Islet precursor cell (in vitro differentiated cells): ENCODE data around the gene RIPK1.
"Not testable (repeated sequence)": the region's sequence is repeated elsewhere in the genome, so short reads cannot be mapped to it uniquely, and the experiment has no call there.

ENCODE experiments used
- DNase-seq: peaks from one replicate; pipeline ENCODE4 v3.0.0-alpha.2; 2018

The RIPK1 gene

DNA sequence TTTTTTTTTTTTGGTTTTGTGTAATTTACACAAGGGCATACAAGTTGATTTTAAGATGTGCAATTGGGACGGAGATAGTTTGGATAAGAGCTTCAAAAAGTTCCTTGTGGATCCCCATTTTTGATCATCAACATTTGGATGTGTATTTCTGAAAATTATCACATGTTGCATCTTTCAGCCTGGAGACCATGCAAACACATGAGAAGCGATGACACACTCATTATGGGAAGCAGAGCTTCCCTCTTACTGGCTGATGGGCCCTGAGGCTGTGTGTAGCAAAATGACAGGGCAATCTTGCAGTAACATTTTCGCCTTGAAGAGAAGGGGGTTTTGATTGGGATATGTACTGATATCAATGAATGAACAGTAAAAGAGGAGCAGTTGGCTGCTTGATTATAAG is 22.0 kb upstream of the RIPK1 start:
- no peak for DNase-seq

DNA sequence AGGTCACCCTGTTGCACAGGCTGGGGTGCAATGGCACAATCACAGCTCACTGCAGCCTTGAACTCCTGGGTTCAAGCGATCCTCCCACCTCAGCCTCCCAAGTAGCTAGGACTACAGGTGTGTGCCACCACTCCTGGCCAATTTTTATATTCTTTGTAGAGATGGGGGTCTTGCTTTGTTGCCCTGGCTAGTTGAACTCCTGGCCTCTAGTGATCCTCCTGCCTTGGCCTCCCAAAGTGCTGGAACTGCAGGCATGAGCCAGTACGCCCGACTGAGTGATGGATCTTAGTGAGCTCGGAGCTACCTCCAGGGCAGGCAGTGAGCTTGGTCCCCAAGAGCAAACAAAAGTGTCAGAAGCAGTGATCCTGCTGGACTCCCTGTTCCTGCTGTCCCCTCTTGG is 20.3 kb upstream of the RIPK1 start:
- DNase-seq, result not testable (repeated sequence)

DNA sequence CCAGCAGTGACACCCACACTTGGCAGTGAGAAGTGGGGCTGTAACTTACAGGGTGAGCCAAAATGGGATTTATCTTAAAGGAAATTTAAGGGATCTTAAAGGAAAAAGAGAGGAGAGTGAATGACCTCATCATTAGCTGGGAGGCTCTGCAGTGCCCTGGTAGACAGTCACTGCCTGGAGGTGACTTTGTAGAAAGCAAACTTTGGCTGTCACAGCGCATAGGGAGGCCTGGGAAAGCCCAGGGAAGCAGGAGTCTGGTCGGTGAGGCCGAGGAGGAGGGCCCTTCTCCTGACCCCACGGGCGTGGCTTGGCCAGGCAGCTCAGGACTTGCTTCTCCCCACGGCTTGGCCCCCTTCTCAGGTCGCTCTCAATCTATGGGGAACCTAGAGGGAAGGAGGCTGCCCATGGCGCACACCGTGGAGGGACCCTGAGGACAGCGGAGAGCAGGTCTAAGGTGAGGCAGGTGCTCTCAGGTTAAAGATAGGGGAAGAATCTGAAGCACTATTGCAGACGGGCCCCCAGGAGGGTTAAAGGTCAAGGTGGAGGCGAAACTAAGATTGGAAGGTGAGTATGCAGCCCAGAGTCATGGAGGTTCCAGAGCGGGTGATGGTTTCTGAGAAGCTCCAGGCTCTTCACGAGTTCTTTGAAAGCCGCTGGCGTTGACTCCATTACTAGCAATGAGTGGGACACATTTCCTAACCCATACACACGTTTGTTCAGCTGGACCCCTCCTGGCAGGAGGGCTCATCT is 15.6 kb upstream of the RIPK1 start:
- DNase-seq, result no peak

DNA sequence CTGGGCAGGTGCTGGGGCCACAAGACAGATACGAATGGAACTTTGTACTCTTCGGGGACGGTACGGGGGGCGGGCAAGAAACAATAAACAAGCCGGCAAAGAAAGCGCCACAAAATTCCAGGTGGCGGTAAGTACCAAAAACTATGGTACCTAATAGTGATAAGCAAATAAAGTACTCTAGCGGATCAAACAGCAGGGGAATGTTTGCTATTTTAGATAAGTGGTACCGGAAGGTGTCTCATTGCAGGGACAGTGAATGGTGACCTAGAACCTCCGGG is 15.1 kb upstream of the RIPK1 start:
- no peak for DNase-seq

DNA sequence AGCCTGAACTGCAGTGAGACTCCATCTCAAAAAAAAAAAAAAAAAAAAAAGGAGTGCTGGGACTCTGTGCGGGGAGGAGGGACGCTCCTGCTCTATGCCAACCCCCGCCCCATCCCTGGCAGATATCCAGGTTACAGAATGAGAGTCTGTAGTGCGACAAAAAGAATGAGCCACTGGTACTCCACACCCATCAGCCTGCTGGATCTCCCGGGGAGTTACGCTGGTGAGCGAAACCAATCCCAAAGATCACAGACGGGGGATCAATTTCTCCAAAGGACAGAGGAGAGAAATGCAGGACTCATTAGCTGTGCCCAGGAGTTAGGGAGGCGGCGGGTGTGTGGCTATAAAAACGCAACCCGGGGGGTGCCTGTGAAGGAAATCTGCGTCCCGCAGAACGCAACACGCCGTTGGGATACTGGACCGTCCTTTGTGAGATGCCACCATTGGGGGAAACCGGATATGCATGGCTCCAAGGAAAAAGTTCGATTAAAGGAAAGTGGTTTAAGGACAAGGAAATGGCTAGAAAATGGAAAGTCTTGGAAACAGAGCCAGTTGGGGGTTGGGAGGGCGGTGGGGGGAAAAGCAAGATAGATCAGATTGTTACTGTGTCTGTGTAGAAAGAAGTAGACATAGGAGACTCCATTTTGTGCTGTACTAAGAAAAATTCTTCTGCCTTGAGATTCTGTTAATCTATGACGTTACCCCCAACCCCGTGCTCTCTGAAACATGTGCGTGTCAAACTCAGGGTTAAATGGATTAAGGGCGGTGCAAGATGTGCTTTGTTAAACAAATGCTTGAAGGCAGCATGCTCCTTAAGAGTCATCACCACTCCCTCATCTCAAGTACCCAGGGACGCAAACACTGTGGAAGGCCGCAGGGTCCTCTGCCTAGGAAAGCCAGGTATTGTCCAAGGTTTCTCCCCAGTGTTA is 13.8 kb upstream of the RIPK1 start:
- DNase-seq, result not testable (repeated sequence)

DNA sequence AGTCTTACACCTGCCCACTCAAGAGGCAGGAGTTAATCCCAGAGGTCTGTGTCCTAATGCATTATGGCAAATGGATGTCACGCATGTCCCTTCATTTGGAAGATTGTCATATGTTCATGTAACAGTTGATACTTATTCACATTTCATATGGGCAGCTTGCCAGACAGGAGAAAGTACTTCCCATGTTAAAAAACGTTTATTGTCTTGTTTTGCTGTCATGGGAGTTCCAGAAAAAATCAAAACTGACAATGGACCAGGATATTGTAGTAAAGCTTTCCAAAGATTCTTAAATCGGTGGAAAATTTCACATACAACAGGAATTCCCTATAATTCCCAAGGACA is 13.2 kb upstream of the RIPK1 start:
- not testable (repeated sequence) for DNase-seq

DNA sequence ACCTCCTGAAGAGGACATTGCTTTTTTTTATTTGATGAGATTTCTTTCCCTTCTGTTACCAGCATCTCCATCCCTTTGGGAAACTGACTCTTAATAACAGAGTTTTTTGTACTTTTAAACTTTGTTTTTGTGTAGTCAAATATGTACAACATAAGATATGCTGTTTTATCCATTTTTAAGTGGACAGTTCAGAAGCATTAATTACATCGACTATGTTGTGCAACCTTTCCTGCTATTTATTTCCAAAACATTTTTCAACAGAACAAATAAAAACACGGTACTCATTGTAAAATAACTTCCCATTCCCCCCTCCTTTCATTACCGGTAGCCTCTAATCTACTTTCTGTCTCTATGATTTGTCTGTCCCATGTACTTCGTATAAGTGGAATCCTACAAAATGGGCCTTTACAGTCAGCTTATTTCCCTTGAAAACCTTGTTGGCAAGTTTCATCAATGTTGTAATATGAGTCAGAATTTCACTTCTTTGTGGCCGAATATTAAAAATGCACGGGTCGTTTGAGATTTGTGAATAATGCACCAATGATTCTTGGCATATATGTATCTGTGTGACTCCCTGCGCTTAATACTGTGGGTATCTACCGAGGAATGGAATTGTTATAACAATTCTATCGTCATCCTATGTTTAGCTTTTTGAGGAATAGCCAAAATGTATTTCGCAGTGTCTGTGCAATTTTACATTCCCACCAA is 11.1 kb upstream of the RIPK1 start:
- no peak for DNase-seq

DNA sequence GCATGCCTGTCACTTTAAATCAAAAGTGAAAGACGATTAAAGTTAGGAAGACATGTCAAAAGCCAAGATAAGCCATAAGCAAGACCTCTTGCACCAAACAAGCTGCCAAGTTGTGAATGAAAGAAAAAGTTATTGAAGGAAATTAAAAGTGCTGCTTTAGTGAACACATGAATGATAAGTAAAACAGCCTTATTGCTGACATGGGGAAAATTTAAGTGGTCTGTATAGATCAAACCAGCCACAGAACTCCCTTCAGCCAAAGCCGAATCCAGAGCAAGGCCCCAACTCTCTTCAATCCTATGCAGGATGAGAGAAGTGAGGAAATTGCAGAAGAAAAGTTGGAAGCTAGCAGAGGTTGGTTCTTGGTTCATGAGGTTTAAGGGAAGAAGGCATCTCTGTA is 9.3 kb upstream of the RIPK1 start:
- no peak for DNase-seq

DNA sequence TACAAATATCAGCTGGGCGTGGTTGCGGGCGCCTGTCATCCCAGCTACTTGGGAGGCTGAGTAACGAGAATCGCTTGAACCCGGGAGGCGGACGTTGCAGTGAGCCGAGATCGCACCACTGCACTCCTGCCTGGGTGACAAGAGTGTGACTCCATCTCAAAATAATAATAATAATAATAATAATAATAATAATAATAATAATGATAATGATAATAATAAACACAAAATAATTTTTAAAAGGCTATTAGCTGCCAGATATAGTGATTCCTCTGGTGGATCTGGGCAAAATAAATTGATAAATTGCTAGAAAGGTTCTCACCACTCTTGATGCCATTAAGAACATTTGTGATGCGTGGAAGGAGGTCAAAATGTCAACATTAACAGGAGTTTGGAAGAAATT is 8.2 kb upstream of the RIPK1 start:
- DNase-seq, result not testable (repeated sequence)

DNA sequence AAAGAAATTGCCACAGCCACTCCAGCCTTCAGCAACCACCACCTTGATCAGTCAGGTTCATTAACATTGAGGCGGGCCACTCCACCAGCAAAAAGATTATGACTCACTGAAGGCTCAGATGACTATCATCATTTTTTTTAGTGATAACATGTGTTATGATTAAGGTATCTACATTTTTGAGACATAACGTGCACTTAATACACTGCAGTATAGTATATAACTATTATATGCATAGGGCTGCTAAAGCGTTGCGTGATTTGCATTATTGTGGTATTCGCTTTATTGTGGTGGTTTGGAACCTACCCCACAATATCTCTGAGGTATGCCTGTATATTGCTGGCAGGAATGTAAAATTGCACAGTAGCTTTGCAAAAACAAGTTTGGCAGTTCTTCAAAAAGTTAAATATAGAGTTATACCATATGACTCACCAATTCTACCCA is 6.8 kb upstream of the RIPK1 start:
- DNase-seq, result no peak

DNA sequence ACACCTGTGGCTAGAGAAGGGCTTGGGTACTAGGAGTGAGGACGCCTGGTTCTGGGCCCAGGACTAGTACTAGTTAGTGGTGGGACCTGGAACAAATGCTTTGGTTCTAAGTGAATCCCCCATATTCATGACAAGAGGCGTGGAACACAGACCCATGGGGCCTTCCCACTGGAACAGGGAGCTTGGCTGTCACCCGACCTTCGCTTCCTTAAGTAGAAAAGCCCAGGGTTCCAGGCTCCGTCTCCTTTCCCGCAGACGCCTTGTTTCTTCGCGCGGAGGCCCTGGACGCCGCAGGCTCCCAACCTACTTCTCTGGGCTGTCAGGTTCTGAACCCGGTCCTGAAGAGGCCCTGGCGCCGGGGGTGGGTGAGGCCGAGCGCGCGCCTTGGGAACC is 5.0 kb upstream of the RIPK1 start:
- not testable (repeated sequence) for DNase-seq

DNA sequence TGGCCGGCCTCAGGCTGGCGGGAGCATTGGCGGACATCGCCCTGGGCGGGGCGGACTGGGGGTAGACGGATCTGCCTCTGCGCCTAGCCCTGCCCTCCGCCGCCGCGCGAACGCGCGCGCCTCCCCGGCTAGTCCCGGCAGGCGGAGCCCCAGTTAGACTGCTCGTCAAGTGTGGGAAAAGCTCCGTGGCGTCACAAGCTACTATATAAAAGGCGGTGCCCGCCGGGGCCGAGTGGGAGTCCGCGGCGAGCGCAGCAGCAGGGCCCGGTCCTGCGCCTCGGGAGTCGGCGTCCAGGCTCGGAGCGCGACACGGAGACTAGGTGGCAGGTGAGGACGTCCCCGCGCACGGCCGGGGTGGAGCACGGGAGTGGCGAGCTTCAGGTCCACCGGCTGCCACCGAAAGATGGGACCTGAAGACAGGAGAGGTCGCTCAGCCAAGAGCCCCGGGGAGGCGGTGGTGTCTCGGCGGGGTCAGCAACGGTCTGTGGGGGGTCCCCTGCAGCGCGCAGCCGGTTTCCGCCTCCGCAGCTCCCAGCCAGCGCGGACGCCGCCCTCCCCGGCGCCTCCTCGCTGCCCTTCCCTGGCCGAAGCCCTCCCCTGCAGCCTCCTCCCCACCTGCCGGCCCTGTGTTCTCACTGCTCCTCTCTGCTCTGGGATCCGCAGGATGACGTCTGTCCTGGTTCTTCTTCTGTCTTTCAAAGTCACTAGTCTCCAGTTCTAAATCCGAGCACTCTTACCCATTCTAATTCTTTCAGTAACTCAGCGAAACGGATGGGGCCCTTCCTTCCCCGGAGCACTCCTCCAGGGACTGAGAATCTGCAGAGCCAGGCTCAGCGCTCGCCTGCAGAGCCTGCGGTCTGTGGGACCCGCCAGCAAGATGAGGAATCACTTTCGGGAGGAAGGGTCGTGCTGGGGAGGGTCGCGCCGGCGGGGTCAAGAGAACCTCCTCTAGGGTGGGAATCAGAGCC is 4.3 kb upstream of the RIPK1 start:
- DNase-seq, result peak; percentile 94

DNA sequence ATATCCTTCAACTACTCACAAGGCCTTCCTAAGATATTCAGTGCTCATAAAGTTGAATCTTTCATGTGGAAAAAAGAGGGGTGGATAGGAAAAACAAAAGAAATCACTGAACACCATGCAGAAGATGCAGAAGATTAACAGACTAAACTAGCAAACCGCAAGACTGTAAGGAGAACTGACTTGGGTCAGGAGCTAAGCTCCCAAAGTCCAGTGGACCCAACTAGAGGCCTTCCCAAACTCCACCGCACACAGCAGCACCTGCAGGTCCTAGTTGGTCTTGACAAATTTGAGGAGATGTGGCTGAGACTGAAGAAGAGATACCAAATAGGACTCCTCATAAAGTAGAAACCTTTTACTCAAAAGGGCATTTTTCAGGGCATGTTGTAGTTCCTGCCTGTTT is 3.3 kb downstream of the RIPK1 start:
- DNase-seq, result no peak

DNA sequence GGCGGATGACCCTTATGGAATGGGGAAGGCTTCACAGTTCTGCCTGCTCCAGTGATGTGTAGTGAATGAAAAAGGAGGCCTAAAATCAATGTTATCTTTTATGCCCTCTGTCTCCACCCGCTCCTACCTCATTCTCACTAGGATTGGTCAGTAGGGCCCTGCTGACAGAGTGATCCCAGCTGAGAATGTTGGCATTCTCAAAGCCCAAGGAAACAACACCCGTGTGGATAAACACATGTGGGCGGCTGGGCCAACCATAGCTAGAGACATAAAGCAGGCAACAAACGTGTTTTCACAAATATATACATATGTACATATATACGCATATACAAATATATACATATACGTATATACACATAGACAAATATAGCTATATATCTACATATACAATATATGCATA is 4.5 kb downstream of the RIPK1 start:
- DNase-seq, result no peak

DNA sequence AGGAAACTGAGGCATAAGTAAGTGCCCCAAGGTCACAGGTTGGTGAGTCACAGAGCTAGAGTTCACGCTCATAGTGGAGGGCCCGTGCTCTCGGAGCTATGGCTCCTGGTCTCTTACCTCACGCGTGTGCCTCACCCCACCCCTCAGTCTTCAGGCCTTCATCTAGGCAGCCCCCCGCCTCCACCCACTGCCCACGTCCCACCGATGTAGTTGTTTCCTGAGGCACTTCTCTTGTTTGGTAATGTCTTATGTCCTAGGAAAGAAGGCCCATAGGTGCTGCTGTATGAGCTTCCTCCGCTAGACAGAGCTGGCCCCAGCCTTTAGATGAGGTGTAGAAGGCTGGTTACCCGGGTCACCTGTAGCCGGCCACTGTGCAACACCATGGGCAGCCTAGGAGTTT is 5.1 kb downstream of the RIPK1 start:
- no peak for DNase-seq

DNA sequence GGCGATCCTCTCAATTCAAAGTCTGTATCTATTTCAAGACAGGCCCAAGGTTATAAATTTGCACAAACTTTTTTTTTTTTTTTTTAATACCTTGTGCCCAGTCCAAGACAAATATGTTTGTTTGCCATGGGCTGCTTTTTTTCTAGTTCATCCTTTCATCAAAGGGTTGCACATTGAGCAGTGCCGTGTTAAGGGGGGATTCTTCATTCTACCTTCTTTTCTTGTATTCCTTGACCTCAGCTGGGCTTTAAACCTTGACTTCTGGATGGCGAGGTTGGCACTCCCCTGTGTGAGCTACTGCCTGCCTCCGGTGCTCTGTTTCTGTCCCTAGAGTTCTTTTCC is 7.4 kb downstream of the RIPK1 start:
- DNase-seq, result no peak

DNA sequence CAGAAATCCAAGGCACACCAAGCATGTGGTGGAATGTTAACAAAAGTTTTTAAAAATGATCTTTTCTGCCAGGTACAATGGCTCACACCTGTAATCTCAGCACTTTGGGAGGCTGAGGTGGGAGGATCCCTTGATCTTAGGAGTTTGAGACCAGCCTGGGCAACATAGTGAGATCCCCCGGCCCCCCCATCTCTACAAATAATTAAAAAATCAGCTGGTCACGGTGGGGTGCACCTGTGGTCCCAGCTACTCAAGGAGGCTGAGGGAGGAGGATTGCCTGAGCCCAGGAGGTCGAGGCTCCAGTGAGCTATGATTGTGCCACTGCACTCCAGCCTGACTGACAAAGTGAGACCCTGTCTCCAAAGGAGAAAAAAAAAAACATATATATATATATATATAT is 8.0 kb downstream of the RIPK1 start:
- no peak for DNase-seq

DNA sequence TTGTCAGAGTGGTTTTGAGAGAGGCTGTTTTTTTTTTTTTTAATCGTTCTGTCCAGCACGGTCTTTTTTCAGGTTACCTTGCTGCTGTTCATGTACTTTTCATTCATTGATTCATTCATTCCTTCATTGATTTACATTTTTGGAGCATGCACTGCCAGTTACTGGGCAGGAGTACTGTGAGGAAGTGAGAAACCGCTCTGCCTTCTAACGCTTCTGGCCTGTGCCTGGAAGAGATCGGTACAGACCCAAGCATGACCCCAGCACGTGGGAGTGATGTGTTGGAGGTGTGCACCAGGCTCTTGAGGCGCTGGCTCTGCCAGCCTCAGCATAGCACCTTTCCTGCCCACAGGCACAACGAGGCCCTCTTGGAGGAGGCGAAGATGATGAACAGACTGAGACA is 9.1 kb downstream of the RIPK1 start:
- no peak for DNase-seq

DNA sequence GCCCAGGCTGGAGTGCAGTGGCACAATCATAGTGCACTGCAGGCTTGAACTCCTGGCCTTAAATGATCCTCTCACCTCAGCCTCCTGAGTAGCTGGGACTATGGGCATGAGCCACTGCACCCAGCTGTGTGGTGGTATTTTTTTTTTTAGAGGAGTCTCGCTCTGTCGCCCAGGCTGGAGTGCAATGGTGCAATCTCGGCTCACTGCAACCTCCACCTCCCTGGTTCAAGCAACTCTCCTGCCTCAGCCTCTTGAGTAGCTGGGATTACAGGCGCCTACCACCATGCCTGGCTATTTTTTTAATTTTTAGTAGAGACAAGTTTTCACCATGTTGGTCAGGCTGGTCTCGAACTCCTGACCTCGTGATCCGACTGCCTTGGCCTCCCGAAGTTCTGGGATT is 10.7 kb downstream of the RIPK1 start:
- not testable (repeated sequence) for DNase-seq

DNA sequence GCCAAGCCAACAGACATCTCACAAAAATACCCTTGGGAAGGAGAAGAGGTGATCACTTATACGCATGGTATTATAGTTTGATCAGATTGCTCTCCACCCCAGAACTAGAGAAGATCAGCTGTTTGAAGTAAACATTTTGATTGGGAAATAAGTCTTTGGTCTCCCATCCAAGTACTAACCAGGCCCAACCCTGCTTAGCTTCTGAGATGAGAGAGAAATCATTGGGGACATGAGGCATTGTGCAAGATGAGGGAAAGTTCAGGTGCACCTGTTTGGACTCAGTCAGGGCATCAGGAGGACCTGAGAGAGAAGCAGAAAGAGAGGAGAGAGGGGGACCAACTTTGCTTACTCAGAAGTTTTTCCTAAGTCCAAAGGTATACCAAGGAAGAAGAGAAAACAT is 11.4 kb downstream of the RIPK1 start:
- DNase-seq, result no peak

DNA sequence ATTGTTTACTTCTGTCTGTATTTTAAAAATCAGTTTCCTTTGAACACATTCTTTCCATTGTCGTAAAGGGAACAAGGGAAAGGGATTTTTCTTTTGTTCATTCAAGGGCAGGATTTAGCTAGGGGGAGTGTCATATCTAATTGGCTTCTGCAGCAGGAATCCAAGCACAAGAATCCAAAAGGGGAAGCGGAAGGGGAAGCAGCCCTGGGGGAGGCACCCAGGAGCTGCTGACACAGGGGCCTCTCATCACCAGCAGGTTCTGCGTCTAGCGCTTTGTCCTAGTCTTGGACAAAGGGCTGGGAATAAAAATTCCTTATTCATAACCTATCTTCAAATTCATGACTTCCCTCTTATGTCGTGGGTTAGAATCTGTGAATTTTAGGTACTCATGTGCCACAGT is 13.7 kb downstream of the RIPK1 start:
- DNase-seq, result no peak

DNA sequence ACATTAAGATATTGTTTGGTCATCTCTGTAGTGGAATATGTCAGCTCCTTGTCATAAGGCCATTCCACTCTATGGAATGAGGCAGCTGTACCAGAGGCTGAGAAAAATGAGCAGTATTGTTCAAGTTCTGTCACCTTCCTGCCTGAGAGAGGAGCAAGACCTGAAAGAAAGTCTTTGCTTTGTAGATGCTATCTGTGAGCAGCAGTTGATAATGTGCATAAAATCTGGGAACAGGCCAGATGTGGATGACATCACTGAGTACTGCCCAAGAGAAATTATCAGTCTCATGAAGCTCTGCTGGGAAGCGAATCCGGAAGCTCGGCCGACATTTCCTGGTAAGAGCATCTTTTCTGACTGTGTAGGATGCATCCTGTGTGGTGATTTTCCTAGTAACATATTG is 16.8 kb downstream of the RIPK1 start:
- no peak for DNase-seq
